AG09309 (cell line): Measurements from ENCODE around the gene RNF207.

Experiments used
- DNase-seq: peaks from one replicate; pipeline ENCODE4 v3.0.0-alpha.2; 2010; ENCODE audit warnings: low read depth
- H3K4me3 ChIP-seq: 2 replicates; pipeline ENCODE4 v1.5.1; 2011; ENCODE audit warnings: mild to moderate bottlenecking, low read depth, low read length, moderate library complexity; ENCODE audit not compliant: control insufficient read depth
- CTCF ChIP-seq: IDR thresholded peaks from 2 replicates; pipeline ENCODE4 v1.5.1; 2011; ENCODE audit warnings: mild to moderate bottlenecking, low read depth, low read length, inconsistent platforms; ENCODE audit not compliant: insufficient read depth, control insufficient read depth; ENCODE audit errors: missing control alignments

RNF207 gene

GRCh38 chr1:6241887-6242740 is 36.2 kb downstream of the RNF207 start:
- H3K4me3 ChIP-seq = no peak overlapping the region; the same call in 1 of the 2 replicates
- TF ChIP-seq CTCF = no peak
- no peak for DNase-seq

DNA sequence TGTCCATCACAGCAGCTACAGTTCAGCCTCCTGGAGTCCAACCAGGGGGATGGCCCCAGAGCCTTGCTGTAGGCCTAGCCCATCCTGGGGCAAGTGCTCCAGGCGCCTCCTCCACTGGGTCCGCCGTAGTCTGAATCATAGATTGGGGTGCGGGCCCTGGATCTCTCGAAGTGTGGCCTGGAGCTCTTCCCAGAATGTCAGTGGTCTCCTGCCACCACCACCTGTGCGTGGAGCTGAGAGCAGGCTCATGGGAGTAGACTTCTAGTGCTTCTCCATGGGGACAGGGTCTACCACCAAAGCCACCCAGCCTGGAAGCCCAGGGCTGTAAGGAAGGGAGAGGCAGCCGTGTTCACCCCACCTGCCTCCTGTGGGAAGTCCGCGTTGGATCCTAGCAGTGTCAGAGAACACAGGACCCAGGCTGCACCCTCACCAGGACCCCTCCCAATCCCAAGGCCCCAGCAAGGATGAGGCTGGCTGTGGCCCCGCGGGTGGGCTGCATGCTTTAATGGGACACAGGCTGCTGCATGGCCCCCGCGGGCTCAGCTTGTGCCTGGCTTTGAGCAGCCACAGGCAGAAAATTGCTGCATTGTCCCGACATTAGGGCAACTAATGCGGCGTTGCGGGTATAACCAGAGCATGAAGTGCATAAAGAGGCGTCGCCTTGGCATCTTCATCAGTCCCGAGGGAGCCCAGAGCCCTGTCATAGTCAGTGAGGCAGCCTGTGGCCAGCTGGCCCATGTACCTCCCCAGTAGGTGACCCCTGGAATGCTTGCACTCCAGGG is 37.3 kb downstream of the RNF207 start:
- no peak for DNase-seq
- H3K4me3 ChIP-seq = no peak overlapping the region
- TF ChIP-seq CTCF = no peak

GRCh38 chr1:6243993-6244392 is 38.1 kb downstream of the RNF207 start, which contains the start of gene HES3:
HES3 (plus strand) TSS chr1:6244179; CDS start chr1:6244366, 187 bp downstream.
- no peak within 1 kb of the TSS for H3K4me3 ChIP-seq

GRCh38 chr1:6244401-6245049 is 38.6 kb downstream of the RNF207 start:
- no peak for TF ChIP-seq CTCF
- DNase-seq = no peak
- no peak overlapping the region for H3K4me3 ChIP-seq

More at GRCh38 chr1:6243993-6244392, 38.1 kb downstream of the RNF207 start, which contains the start of gene HES3:
- no peak for DNase-seq
- TF ChIP-seq CTCF = no peak

- DNase-seq = no peak
- no peak overlapping the region; the same call in 1 of the 2 replicates for H3K4me3 ChIP-seq
- peak; percentile 82 for TF ChIP-seq CTCF
These were observed 39.4 kb downstream of the RNF207 start for GRCh38 chr1:6245086-6245868.
